GM19023 (cell line): ENCODE data around the gene TRUB2.
A peak's percentile ranks its signal among the peaks of the same experiment; 100 is the strongest.

Experiments
- ATAC-seq: cut with Tn5 transposase; IDR thresholded peaks from one replicate; pipeline ENCODE4 v1.9.1; 2021; ENCODE audit warnings: mild to moderate bottlenecking, moderate library complexity; ENCODE audit not compliant: unreplicated experiment

TRUB2 gene

GRCh38 chr9:128322404-128323211 lies at the start of gene TRUB2, which contains the start of gene COQ4:
TSS of gene TRUB2 (minus strand) at chr9:128322447. CDS start at chr9:128322408, 39 bp downstream.
TSS of gene COQ4 (plus strand) at chr9:128322839. CDS start at chr9:128322859, 20 bp downstream.
- peak; percentile 83 for ATAC-seq

- ATAC-seq, result no peak
These were observed 49.4 kb upstream of the TRUB2 start for GRCh38 chr9:128371630-128372117.

GRCh38 chr9:128370752-128371629 lies 48.7 kb upstream of the TRUB2 start, which contains the start of gene URM1:
TSS of gene URM1 (plus strand) at chr9:128371374. CDS start at chr9:128371381, 7 bp downstream.
- peak; percentile 88 for ATAC-seq

GRCh38 chr9:128370367-128370751 lies 48.1 kb upstream of the TRUB2 start:
- no peak for ATAC-seq

- no peak for ATAC-seq
These were observed 46.9 kb upstream of the TRUB2 start for GRCh38 chr9:128369024-128369706.

GRCh38 chr9:128365525-128365924 lies 43.3 kb upstream of the TRUB2 start:
- no peak for ATAC-seq

GRCh38 chr9:128362774-128363173 lies 40.5 kb upstream of the TRUB2 start:
- ATAC-seq, result no peak

- peak; percentile 66 for ATAC-seq
These were observed 39.9 kb upstream of the TRUB2 start for GRCh38 chr9:128361986-128362646.

GRCh38 chr9:128361296-128361985 lies 39.2 kb upstream of the TRUB2 start:
- ATAC-seq, result no peak

- no peak for ATAC-seq
These were observed 38.6 kb upstream of the TRUB2 start for GRCh38 chr9:128360826-128361225.

- ATAC-seq, result no peak
These were observed 36.6 kb upstream of the TRUB2 start for GRCh38 chr9:128358861-128359260.

- no peak for ATAC-seq
These were observed 35.8 kb upstream of the TRUB2 start for GRCh38 chr9:128358090-128358489.

GRCh38 chr9:128355451-128355850 lies 33.2 kb upstream of the TRUB2 start:
- no peak for ATAC-seq

- no peak for ATAC-seq
These were observed 27.5 kb upstream of the TRUB2 start for GRCh38 chr9:128349772-128350171.

GRCh38 chr9:128349125-128349524 lies 26.9 kb upstream of the TRUB2 start:
- ATAC-seq, result no peak

GRCh38 chr9:128344931-128345605 lies 22.8 kb upstream of the TRUB2 start:
- ATAC-seq, result no peak

- no peak for ATAC-seq
These were observed 21.6 kb upstream of the TRUB2 start for GRCh38 chr9:128343855-128344254.

GRCh38 chr9:128342971-128343680 lies 20.9 kb upstream of the TRUB2 start:
- ATAC-seq, result no peak

GRCh38 chr9:128341435-128341849 lies 19.2 kb upstream of the TRUB2 start:
- no peak for ATAC-seq
